Parathyroid adenoma (tissue), 2 donors: ENCODE results near the gene TIMM44.

Experiments used
- H2AFZ ChIP-seq: fragments of 300-600 bp; sonication (generic); one replicate; pipeline ENCODE4 v1.7.0; 2017; ENCODE audit warnings: antibody characterized with exemption, mild to moderate bottlenecking
- H3K27ac ChIP-seq: fragments of 300-600 bp; sonication (generic); one replicate; pipeline ENCODE4 v1.7.0; 2017
- H3K27me3 ChIP-seq: fragments of 300-600 bp; sonication (generic); one replicate; pipeline ENCODE4 v1.7.0; 2017; ENCODE audit warnings: low read length; ENCODE audit not compliant: control insufficient read depth, insufficient read depth
- H3K36me3 ChIP-seq: fragments of 300-600 bp; sonication (generic); one replicate; pipeline ENCODE4 v1.7.0; 2017; ENCODE audit warnings: low read length; ENCODE audit not compliant: control insufficient read depth, insufficient read depth
- H3K4me1 ChIP-seq: fragments of 300-600 bp; sonication (generic); one replicate; pipeline ENCODE4 v1.7.0; 2017; ENCODE audit warnings: control low read depth
- H3K4me2 ChIP-seq: fragments of 300-600 bp; sonication (generic); one replicate; pipeline ENCODE4 v1.7.0; 2017; ENCODE audit warnings: low read length
- H3K4me3 ChIP-seq: fragments of 300-600 bp; sonication (generic); one replicate; pipeline ENCODE4 v1.7.0; 2017; ENCODE audit warnings: low read depth, low read length
- H3K79me2 ChIP-seq: fragments of 300-600 bp; sonication (generic); one replicate; pipeline ENCODE4 v1.7.0; 2017; ENCODE audit warnings: control low read depth
- H3K9ac ChIP-seq: fragments of 300-600 bp; sonication (generic); one replicate; pipeline ENCODE4 v1.7.0; 2017; ENCODE audit warnings: mild to moderate bottlenecking
- H3K9me3 ChIP-seq: fragments of 300-600 bp; sonication (generic); one replicate; pipeline ENCODE4 v1.7.0; 2017; ENCODE audit warnings: low read length; ENCODE audit not compliant: control insufficient read depth
- TF ChIP-seq, protein P1 (sequence below): fragments of 300-600 bp; sonication (generic); IDR thresholded peaks from one replicate; pipeline ENCODE4 v1.7.0; 2017; ENCODE audit warnings: antibody characterized with exemption, mild to moderate bottlenecking
- donor health status: primary hyperparathyroidism.

TIMM44 gene

DNA sequence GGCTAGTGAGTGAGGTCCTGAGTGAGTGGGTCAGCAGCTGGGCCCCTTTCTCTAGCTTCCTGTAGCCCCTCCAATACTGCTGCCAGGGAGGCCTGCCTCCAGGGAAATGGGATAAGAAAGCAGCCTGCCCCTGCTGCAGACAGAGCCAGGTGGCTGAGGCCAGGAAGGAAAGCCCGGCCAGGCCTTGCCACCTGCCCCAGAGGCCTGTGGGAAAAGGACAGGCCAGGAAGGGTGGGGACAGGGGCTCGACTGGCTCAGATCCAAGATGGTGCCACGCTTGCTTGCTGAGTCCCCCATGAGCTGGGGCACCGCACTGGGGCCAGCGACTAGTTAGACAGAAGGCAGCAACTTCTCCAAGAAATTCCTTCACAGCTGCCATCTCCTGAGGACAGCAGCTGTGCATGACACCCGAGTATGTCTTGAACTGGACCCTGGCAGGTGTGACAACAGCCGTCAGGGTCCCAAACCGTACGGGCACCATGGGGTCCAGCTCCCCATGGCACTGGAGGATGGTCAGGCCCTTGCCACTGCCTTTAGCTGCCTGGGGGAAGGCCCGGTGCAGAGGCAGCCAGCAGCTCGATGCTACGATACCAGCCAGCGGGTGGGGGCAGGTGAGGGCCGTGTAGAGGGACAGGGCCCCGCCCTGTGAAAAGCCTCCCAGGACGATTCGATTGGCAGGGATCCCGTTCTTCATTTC is 64.2 kb downstream of the TIMM44 start:
- TF ChIP-seq, protein P1, sequence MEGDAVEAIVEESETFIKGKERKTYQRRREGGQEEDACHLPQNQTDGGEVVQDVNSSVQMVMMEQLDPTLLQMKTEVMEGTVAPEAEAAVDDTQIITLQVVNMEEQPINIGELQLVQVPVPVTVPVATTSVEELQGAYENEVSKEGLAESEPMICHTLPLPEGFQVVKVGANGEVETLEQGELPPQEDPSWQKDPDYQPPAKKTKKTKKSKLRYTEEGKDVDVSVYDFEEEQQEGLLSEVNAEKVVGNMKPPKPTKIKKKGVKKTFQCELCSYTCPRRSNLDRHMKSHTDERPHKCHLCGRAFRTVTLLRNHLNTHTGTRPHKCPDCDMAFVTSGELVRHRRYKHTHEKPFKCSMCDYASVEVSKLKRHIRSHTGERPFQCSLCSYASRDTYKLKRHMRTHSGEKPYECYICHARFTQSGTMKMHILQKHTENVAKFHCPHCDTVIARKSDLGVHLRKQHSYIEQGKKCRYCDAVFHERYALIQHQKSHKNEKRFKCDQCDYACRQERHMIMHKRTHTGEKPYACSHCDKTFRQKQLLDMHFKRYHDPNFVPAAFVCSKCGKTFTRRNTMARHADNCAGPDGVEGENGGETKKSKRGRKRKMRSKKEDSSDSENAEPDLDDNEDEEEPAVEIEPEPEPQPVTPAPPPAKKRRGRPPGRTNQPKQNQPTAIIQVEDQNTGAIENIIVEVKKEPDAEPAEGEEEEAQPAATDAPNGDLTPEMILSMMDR = no peak
- no peaks in the 10 kb centered on the region for H3K79me2 ChIP-seq

DNA sequence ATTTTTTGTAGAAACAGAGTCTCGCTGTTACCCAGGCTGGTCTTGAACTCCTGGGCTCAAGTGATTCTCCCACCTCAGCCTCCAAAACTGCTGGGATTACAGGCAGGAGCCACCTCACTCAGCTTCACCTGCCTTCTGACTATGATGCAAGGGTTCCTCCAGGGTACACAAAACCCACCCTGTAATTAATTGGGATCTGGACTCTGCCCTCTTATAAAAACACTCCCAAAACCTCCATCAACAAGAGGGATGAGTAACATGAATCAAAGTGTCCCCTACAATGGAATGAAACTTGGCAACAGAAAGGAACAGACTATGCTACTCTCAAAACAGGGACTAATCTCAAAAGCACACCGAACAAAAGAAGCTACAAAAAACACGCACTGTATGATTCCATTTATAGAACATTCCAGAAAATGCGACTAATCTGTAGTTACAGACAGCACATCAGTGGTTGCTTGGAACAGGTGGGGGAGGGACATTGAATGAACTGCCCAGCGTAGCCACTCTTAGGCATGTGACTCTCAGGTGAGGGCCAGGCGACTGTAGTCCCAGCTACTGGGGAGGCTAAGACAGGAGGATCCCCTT is 66.1 kb downstream of the TIMM44 start:
- TF ChIP-seq, protein P1 = no peak
- Histone ChIP-seq H3K4me3 (no peak overlapping the region), H2AFZ (no peak overlapping the region), H3K9ac (no peak overlapping the region), H3K27ac (no peak overlapping the region), H3K36me3 (no peaks in the 10 kb centered on the region), H3K4me2 (no peak overlapping the region), H3K9me3 (no peaks in the 10 kb centered on the region), H3K4me1 (peaks cover 2% of the 10 kb centered on the region), H3K27me3 (no peaks in the 10 kb centered on the region), H3K79me2 (no peaks in the 10 kb centered on the region)

More for the DNA sequence above, 64.2 kb downstream of the TIMM44 start:
- Histone ChIP-seq H3K27me3 (no peaks in the 10 kb centered on the region), H3K9ac (no peak overlapping the region), H3K4me1 (peaks cover 2% of the 10 kb centered on the region), H3K27ac (no peak overlapping the region), H3K9me3 (no peaks in the 10 kb centered on the region), H3K4me3 (no peak overlapping the region), H2AFZ (no peak overlapping the region), H3K36me3 (no peaks in the 10 kb centered on the region), H3K4me2 (no peak overlapping the region)
